CD4-positive, alpha-beta T cell treated with Interleukin-4 for 4 hours (primary cell): Measurements from ENCODE around the gene FGGY.
"Not testable (repeated sequence)": the region's sequence is repeated elsewhere in the genome, so short reads cannot be mapped to it uniquely, and the experiment has no call there.

Experiments
- DNase-seq: peaks from one replicate; pipeline ENCODE4 v3.0.0-alpha.2; 2020

FGGY gene

GRCh38 chr1:59296358-59297256 is at the start of gene FGGY:
Gene FGGY, plus strand, starts transcription at chr1:59297094. Its CDS starts 24,456 bp downstream, at chr1:59321550.
- peak; percentile 91 for DNase-seq

- no peak for DNase-seq
Measured at GRCh38 chr1:59248758-59249157, 48.1 kb upstream of the FGGY start.

GRCh38 chr1:59249396-59250137 is 47.3 kb upstream of the FGGY start:
- no peak for DNase-seq

- DNase-seq: not testable (repeated sequence)
Measured at GRCh38 chr1:59251061-59251460, 45.8 kb upstream of the FGGY start.

GRCh38 chr1:59256429-59256828 is 40.5 kb upstream of the FGGY start:
- not testable (repeated sequence) for DNase-seq

GRCh38 chr1:59258412-59259032 is 38.4 kb upstream of the FGGY start:
- DNase-seq: no peak

- DNase-seq: no peak
Measured at GRCh38 chr1:59261537-59261936, 35.4 kb upstream of the FGGY start.

- no peak for DNase-seq
Measured at GRCh38 chr1:59262631-59263030, 34.3 kb upstream of the FGGY start.

GRCh38 chr1:59263111-59263510 is 33.8 kb upstream of the FGGY start:
- DNase-seq: no peak

- DNase-seq: no peak
Measured at GRCh38 chr1:59265622-59266021, 31.3 kb upstream of the FGGY start.

GRCh38 chr1:59266180-59266926 is 30.5 kb upstream of the FGGY start:
- DNase-seq: no peak

GRCh38 chr1:59266927-59267293 is 30.0 kb upstream of the FGGY start:
- DNase-seq: no peak

- DNase-seq: no peak
Measured at GRCh38 chr1:59268406-59268805, 28.5 kb upstream of the FGGY start.

- no peak for DNase-seq
Measured at GRCh38 chr1:59271561-59272260, 25.2 kb upstream of the FGGY start.

- DNase-seq: no peak
Measured at GRCh38 chr1:59272507-59272906, 24.4 kb upstream of the FGGY start.

- DNase-seq: no peak
Measured at GRCh38 chr1:59276439-59276851, 20.4 kb upstream of the FGGY start.

- no peak for DNase-seq
Measured at GRCh38 chr1:59278780-59279354, 18.0 kb upstream of the FGGY start.

- DNase-seq: no peak
Measured at GRCh38 chr1:59279645-59280044, 17.2 kb upstream of the FGGY start.

- DNase-seq: no peak
Measured at GRCh38 chr1:59282951-59283350, 13.9 kb upstream of the FGGY start.

- DNase-seq: no peak
Measured at GRCh38 chr1:59285691-59286090, 11.2 kb upstream of the FGGY start.

GRCh38 chr1:59288046-59288445 is 8.8 kb upstream of the FGGY start:
- DNase-seq: no peak

GRCh38 chr1:59289570-59289969 is 7.3 kb upstream of the FGGY start:
- DNase-seq: no peak
